GM10847 (cell line): ENCODE data around the gene TERB1.

Source experiments
- POLR2A ChIP-seq: IDR thresholded peaks from 2 replicates; pipeline ENCODE4 v1.6.1; 2011; ENCODE audit not compliant: insufficient read length; ENCODE audit errors: extremely low read depth

The TERB1 gene

GRCh38 chr16:66740010-66740409 lies 61.4 kb downstream of the TERB1 start:
- no peak for TF ChIP-seq POLR2A

GRCh38 chr16:66735891-66736290 lies 65.5 kb downstream of the TERB1 start:
- no peak for TF ChIP-seq POLR2A

GRCh38 chr16:66731101-66731500 lies 70.3 kb downstream of the TERB1 start:
- no peak for TF ChIP-seq POLR2A

- TF ChIP-seq POLR2A = no peak
These were observed 72.6 kb downstream of the TERB1 start for GRCh38 chr16:66728804-66729203.

GRCh38 chr16:66728117-66728787 lies 73.1 kb downstream of the TERB1 start:
- TF ChIP-seq POLR2A = no peak

GRCh38 chr16:66720766-66721165 lies 80.6 kb downstream of the TERB1 start:
- no peak for TF ChIP-seq POLR2A

GRCh38 chr16:66719246-66719645 lies 82.1 kb downstream of the TERB1 start:
- TF ChIP-seq POLR2A = no peak

GRCh38 chr16:66717776-66718175 lies 83.6 kb downstream of the TERB1 start:
- no peak for TF ChIP-seq POLR2A

GRCh38 chr16:66717112-66717675 lies 84.2 kb downstream of the TERB1 start:
- TF ChIP-seq POLR2A = no peak

- no peak for TF ChIP-seq POLR2A
These were observed 86.6 kb downstream of the TERB1 start for GRCh38 chr16:66714654-66715307.

GRCh38 chr16:66714062-66714461 lies 87.3 kb downstream of the TERB1 start:
- no peak for TF ChIP-seq POLR2A

- TF ChIP-seq POLR2A = no peak
These were observed 88.3 kb downstream of the TERB1 start for GRCh38 chr16:66713076-66713475.

- no peak for TF ChIP-seq POLR2A
These were observed 88.9 kb downstream of the TERB1 start for GRCh38 chr16:66712512-66712911.

- no peak for TF ChIP-seq POLR2A
These were observed 89.8 kb downstream of the TERB1 start for GRCh38 chr16:66711581-66711980.

- no peak for TF ChIP-seq POLR2A
These were observed 94.9 kb downstream of the TERB1 start for GRCh38 chr16:66706506-66706880.

GRCh38 chr16:66705790-66706505 lies 95.4 kb downstream of the TERB1 start:
- no peak for TF ChIP-seq POLR2A
